NCI-H1048 (cell line): ENCODE results near the gene CABP5.

ENCODE experiments used
- DNase-seq: peaks from one replicate; lab custom pipeline; 2025; lab: John Stamatoyannopoulos, UW

The CABP5 gene

DNA sequence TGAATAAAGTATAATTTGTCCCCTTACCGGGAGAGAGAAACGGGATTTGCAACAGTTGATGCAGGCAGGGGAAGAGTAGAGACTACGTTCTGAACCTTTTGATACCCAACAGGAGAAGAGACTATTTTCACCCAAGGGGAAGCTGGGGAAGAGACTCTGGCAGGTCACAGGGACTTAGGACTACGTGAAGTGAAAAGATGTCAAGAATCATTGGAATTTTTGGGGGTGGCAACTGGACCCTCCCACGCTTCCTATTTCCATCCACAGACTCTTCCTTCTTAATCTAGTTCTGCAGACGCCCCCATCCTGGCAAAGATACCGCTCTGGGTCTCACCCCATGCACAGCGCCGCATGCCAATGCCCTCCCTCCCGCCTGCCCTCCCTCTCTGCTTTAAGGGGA is 13.8 kb downstream of the CABP5 start:
- no peak for DNase-seq

DNA sequence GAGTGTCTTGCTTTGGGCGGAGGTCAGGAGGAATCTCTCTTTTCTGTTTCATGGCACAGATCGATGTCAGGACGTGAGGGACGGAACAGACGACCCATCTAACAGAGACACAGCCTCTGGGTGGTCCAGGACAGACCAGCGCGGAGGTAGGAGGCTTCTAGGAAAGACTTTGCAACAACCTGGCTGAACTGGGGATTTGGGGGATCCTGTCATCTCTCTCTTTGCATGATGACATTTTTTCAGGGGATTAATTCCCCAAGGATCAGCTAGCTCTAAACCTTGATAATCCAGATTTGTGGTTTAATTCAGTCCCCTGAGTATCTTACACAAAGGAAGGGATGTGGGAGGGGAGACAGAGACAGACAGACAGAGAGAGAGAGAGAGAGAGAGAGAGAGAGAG is 14.4 kb downstream of the CABP5 start:
- DNase-seq: no peak

DNA sequence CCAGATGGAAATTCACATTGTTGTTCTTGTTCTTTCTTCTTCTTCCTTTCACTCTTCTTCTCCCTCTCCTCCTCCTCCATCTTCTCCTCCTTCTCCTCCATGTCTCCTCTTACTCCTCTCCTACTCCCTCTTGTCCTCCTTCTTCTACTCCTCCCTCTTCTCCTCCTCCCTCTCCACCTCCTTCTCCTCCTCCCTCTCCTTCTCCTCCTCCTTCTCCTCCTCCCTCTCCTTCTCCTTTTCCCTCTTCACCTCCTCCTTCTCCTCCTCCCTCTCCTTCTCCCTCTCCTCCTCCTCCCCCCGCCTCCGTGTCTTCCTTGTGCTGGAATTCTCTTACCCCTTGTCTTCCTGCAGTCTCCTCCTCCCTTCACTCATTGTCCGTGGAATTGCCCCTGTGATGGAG is 18.4 kb downstream of the CABP5 start:
- DNase-seq: no peak

DNA sequence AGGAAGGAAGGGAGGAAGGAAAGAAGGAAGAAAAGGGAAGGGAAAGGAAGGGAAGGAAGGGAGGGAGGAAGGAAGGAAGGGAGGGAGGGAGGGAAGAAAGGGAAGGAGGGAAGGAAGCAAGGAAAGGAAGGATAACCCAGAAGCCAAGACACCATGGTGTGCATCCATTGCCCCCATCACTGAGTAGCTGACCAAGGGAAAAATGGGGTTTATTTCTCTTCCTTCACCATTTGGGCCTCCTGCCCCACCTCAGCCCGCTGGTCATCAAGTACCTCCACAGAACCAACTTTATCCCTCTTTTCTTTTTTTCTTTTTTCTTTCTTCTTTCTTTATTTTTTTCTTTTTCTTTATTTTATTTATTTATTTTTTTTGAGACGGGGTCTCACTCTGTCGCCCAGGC is 20.4 kb downstream of the CABP5 start:
- no peak for DNase-seq

DNA sequence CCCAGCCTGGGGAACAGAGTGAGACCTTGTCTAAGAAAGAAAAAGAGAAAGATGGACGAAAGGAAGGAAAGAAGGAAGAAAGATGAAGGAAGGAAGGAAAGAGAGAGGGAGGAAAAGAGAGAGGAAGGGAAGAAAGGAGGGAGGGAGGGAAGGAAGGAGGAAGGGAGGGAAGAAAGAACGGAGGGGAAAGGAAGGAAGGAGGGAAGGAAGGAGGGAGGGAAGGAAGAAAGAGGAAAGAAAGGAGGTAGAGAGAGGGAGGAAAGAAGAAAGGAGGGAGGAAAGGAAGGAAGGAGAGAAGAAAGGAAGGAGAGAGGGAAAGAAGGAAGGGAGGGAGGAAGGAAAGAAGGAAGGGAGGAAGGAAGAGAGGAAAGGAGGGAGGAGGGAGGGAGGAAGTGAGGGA is 20.9 kb downstream of the CABP5 start:
- DNase-seq: no peak

DNA sequence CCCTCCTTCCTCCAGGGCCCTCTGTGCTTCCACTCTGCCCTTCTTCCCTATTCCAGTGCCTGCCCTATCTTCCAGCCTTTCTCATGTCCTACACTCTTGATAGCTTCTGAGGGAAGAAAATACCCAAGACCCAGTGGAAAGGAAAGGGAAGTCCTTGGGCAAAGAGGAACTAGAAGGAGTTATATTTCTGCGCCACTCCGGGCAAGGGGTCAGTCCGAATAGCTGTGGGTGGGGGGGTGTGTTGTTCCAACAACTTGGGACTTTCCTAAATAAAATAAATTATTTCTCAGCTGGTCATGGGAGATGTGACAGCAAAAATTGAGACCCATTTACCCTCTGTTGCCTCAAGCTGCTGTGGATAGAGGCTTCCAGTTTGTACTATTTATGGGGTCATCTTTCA is 23.2 kb downstream of the CABP5 start:
- DNase-seq: no peak

DNA sequence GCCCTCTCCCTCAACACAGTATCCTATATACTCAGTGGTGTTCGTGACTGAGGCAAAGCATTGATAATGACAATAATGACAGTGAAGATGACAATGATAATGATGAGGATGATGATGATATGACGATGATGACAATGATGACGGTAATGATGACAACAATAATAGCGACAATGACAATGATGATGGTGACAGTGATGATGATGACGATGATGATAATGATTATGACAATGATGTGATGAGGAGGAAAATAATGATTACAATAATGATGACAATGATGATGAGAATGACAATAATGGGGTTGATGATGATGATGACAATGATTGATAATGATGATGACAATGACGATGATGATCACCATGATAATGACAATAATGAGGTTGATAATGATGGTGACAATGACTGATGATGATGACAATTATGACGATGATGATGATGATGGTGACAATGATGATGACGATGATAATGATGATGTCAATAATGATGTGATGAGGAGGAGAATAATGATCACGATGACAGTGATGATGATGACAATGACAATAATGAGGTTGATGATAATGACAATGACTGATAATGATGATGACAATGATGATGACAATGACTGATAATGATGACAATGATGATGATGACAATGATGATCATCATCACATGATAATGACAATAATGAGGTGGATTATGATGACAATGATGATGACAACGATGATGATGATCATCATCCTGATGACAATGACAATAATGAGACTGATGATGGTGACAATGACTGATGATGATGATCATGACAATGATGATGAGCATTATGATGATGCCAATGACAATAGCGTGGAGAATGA is 32.7 kb downstream of the CABP5 start:
- no peak for DNase-seq

DNA sequence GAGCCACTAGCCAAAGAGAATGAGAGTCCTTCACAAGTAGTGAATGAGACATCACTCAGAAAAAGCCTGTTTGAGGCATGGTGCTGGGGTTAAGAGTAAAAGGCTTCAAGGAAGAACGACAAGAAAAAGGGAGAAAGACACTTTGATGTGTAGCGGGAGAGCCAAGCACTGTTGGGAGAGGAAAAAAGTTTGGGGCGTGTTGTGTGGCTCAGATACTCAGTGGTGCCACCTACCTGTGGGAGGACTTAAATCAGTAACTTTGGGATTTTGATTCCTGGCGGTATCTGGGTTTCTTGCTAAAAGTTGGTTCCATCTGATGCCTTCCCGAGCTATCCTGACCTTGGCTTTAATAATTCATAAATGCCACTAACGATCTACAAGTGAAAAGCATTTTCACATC is 37.1 kb downstream of the CABP5 start:
- DNase-seq: no peak

DNA sequence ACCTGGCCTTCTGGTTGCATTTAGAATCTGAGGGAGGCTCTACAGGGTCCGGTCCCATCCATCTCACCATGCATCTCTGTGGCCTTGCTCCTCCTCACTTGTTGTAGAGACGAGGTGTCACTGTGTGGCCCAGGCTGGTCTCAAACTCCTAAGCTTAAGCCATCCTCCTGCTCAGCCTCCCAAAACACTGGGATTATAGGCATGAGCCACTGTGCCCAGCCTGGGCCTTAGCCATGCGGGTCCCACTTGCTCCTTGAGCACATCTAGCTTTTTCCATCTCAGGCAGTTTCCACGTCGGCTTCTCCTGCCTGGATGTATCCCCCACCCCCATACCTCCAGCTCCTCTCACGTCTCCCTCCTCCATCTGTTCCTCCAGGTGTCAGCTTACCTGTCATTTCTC is 39.6 kb downstream of the CABP5 start:
- DNase-seq: no peak

DNA sequence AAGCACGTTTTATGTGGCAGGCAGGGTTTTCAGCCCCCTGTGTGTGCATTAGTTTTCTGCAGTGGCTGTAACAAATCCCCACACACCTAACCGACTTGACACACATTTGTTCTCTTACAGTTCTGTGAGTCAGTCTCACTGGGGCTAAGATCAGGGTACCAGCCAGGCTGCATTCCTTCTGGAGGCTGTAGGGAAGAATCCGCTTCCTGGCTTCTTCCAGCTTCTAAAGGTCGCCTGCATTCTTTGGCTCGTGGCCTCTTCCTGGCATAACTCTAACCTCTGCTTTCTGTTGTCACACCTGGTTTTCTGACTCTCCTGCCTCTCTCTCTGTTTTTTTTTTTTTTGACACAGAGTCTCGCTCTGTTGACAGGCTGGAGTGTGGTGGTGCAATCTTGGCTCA is 43.0 kb downstream of the CABP5 start:
- DNase-seq: no peak

DNA sequence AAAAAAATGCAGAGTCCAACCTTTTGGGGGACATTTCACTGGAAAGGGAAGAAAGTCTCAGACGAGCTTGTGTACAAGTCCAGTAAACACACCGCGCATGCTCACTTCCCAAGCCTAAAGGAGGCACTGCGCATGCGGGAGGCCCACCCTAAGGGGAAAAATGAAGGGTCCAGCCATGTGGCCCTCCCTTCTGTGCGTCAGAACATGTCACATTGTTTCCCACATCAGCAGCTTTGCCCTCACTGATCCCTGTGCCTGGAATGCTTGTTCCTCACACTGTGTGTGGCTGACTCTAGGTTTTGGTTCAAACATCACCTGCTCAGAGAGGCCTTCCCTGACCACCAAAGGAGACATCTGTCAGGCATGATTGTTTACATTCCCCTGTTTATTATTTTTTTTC is 45.1 kb downstream of the CABP5 start:
- no peak for DNase-seq

DNA sequence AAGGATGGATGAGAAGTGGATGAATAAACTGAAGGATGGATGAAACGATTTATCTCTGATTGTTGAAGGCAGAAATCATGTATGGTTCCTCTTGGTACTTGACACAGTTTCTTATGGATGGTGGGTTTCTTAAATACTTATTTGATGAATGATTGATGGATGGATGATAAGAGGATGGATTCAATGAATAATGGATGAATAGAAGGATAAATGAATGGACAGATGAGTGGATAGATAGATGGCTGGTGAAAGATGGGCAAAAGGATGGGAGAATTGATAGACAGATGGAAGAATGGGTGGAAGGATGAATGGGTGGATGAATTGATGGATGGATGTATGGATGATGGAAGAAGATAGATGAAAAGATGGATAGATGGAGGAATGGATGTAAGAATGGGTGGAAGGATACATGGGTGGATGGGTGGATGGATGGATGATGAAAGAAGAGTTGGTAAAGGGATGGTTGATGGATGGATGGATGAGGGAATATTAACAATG is 47.6 kb downstream of the CABP5 start:
- DNase-seq: no peak

DNA sequence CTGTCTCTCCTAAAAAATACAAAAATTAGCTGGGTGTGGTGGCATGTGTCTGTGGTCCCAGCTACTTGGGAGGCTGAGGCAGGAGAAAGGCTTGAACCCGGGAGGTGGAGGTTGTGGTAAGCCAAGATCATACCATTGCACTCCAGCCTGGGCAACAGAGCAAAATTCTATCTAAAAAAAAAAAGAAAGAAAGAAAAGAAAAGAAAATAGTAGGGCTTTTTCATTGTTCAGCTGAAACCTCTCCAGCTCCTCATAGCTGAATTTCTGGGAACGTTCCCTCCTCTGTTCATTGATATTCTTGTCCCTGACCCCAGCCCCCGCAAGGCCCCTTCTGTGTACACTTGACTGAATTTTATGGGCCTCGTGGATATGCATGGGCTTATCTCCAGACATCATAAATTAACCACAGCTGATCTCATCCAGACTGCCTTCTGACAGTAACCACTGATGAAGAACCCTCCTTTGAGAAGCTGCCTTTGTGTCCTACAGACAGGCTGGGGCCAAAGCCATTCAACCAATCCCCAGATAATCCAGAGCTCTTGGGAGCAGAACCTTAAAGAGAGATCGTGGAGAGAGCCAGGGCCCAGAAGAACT is 49.6 kb downstream of the CABP5 start, which contains the start of gene ELSPBP1:
TSS of gene ELSPBP1 (plus strand) at position 424 of the 594 bp plus-strand sequence. CDS start 14,036 bp downstream, outside the sequence.
- DNase-seq: no peak

DNA sequence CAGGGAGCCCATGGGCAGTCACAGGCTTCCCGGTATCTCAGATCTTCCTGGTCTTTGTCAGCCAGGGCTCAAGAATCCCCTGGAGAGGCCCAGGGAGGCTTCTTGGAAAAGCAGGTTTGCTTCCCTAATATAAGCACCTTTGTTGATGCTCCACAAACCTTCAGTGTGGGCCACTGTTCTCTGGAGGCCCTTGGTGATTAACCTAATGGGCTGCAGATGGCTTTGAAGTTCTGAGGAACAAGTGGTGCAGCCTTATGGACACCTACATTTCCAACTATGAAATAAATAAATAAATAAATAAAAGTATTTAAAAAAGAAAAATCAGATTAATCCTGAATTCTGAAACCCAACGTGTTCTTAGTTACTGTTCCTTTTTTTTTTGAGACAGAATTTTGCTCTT is 51.8 kb downstream of the CABP5 start, which contains the start of gene BSPH1:
TSS of gene BSPH1 (minus strand) at position 101 of the 400 bp plus-strand sequence. CDS start at position 12, 89 bp downstream.
- DNase-seq: no peak

DNA sequence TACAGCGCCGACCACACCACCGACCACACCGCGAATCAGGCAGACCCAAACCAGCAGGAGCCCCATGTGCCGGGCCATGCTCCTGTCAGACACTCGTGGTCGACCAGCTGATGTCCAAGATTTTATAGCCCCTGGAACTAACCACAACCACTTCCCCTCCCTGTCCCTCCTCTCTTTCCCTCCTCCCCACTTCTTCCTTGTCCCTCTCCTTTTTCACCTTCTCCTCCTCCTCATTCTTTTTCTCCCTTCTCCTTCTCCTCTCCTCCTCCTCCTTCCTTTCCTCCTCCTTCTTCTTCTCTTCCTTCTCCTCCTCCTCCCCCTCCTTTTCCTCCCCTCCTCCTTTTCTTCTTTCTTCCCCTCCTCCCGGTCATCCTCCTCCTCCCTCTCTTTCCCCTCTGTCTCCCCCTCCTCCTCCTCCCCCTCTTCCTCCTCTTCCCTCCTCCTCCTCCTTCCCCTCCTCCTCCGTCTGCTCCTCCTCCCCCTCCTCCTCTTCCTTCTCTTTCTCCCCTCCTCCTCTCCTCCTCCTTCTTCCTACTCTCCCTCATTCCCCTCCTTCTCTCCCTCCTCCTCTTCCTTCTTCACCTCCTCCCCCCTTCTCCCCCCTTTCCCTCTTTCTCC is 52.6 kb downstream of the CABP5 start:
- no peak for DNase-seq
